PC-3 (cell line): ENCODE data around the gene RTF2.

ENCODE experiments used
- CTCF ChIP-seq: fragments of 300-600 bp; sonication (generic); conservative IDR thresholded peaks from 2 replicates; pipeline ENCODE4 v1.5.1; 2017; ENCODE audit warnings: antibody characterized with exemption, low read depth, mild to moderate bottlenecking, low read length
- EZH2 ChIP-seq: fragments of 300-600 bp; sonication (generic); IDR thresholded peaks from one replicate; pipeline ENCODE4 v1.6.1; 2017; ENCODE audit warnings: antibody characterized with exemption, mild to moderate bottlenecking, low read length; ENCODE audit not compliant: unreplicated experiment
- EZH2phosphoT487 ChIP-seq: fragments of 300-600 bp; sonication (generic); IDR thresholded peaks from 2 replicates; pipeline ENCODE4 v1.6.1; 2018; ENCODE audit warnings: mild to moderate bottlenecking, antibody characterized with exemption, low read length, borderline replicate concordance

GRCh38 chr20:56513161-56514150 lies 45.0 kb downstream of the RTF2 start:
- no peak for TF ChIP-seq CTCF
- TF ChIP-seq EZH2, result no peak
- TF ChIP-seq EZH2phosphoT487, result no peak
